ENCODE data around the gene C20orf141.

DNA sequence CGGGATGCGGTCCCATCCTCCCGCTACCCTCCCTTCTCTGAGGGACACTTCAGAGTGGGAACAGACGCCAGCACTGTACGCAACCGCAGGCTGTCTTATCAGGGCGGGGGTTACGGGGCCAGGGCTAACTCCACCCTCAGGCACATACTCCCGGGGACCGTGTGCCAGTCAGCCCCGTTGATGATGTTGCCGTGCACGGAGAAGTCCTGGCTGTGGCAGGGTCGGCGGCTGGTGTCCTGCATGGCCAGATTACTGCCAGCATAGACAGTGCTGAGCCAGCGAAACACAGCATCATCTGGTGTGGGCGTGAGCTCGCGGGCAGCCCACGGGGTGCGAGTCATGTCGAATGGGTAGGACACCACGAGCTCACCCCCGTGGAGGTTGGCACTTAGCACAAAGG lies 19.3 kb upstream of the C20orf141 start:
- TF ChIP-seq FOXA2 (IDR thresholded peaks at IDR 0.05) (no peak), HNF4A (conservative IDR thresholded peaks at IDR 0.05) (no peak), RAD21 (IDR thresholded peaks at IDR 0.05) (no peak), JUND (IDR thresholded peaks at IDR 0.05) (no peak), REST (IDR thresholded peaks at IDR 0.05) (no peak), RXRA (IDR thresholded peaks at IDR 0.05) (no peak), TAF1 (conservative IDR thresholded peaks at IDR 0.05) (no peak), ZBTB33 (IDR thresholded peaks at IDR 0.05) (no peak), YY1 (IDR thresholded peaks at IDR 0.05) (no peak)
- TF ChIP-seq, protein P1, sequence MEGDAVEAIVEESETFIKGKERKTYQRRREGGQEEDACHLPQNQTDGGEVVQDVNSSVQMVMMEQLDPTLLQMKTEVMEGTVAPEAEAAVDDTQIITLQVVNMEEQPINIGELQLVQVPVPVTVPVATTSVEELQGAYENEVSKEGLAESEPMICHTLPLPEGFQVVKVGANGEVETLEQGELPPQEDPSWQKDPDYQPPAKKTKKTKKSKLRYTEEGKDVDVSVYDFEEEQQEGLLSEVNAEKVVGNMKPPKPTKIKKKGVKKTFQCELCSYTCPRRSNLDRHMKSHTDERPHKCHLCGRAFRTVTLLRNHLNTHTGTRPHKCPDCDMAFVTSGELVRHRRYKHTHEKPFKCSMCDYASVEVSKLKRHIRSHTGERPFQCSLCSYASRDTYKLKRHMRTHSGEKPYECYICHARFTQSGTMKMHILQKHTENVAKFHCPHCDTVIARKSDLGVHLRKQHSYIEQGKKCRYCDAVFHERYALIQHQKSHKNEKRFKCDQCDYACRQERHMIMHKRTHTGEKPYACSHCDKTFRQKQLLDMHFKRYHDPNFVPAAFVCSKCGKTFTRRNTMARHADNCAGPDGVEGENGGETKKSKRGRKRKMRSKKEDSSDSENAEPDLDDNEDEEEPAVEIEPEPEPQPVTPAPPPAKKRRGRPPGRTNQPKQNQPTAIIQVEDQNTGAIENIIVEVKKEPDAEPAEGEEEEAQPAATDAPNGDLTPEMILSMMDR (IDR thresholded peaks at IDR 0.05; ENCODE audit: low read depth, low read length, missing input control) = no peak
- TF ChIP-seq, protein P2, sequence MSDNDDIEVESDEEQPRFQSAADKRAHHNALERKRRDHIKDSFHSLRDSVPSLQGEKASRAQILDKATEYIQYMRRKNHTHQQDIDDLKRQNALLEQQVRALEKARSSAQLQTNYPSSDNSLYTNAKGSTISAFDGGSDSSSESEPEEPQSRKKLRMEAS (IDR thresholded peaks at IDR 0.05) = no peak
- TF ChIP-seq, protein P3, sequence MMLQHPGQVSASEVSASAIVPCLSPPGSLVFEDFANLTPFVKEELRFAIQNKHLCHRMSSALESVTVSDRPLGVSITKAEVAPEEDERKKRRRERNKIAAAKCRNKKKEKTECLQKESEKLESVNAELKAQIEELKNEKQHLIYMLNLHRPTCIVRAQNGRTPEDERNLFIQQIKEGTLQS (IDR thresholded peaks at IDR 0.05) = no peak
